Right lobe of liver (tissue), 6 donors: ENCODE data around the gene ARHGEF10L. TPM values are rescaled to one million over a fixed set of nuclear protein-coding genes. Genes with fewer than 3 reads are reported as not detected.

ENCODE experiments used
- ATAC-seq, 4 donors: fragments of 200-7000 bp; cut with Tn5 transposase; one replicate each; pipeline ENCODE4 v1.9.1; 2020; ENCODE audit warnings: mild to moderate bottlenecking in 4 of 4, moderate library complexity in 4 of 4
- DNase-seq, 3 donors: peaks; one replicate each; pipeline ENCODE4 v3.0.0-alpha.2; 2020
- H3K27ac ChIP-seq, 3 donors: fragments of 200-600 bp; one replicate each; pipeline ENCODE4 v1.8.0; 2022
- H3K27me3 ChIP-seq, 2 donors: fragments of 200-600 bp; one replicate each; pipeline ENCODE4 v1.8.0; 2022
- H3K36me3 ChIP-seq, 4 donors: fragments of 200-600 bp; sonication (generic) in 1 of 4; one replicate each; pipeline versions ENCODE4 v1.5.1 to v1.8.0; 2017 to 2022; ENCODE audit warnings: control low read depth in 1 of 4
- H3K4me1 ChIP-seq, 4 donors: fragments of 200-600 bp; sonication (generic) in 1 of 4; one replicate each; pipeline versions ENCODE4 v1.5.1 to v1.8.0; 2017 to 2022; ENCODE audit warnings: control low read depth in 1 of 4
- H3K4me3 ChIP-seq, 3 donors: fragments of 200-600 bp; one replicate each; pipeline ENCODE4 v1.8.0; 2022
- H3K9me3 ChIP-seq, 4 donors: fragments of 200-600 bp; sonication (generic) in 1 of 4; one replicate each; pipeline versions ENCODE4 v1.5.1 to v1.8.0; 2017 to 2022; ENCODE audit warnings: control low read depth in 1 of 4
- CTCF ChIP-seq, 4 donors: fragments of 200-600 bp in 3 of 4; fragments of 450-650 bp in 1 of 4; IDR thresholded peaks; one replicate each; pipeline versions ENCODE4 v1.5.1 to v1.8.0; 2016 to 2022; ENCODE audit warnings: antibody characterized with exemption in 4 of 4, mild to moderate bottlenecking in 2 of 4
- POLR2A ChIP-seq: fragments of 450-650 bp; IDR thresholded peaks from one replicate; pipeline ENCODE4 v1.6.1; 2017; ENCODE audit warnings: antibody characterized with exemption, mild to moderate bottlenecking
- WGBS: methylation state at CpG from one replicate; pipeline ENCODE4 v1.1.6; 2018; ENCODE audit warnings: low coverage, low lambda C conversion rate; ENCODE audit not compliant: insufficient coverage; ENCODE audit errors: missing lambda C conversion rate; 5-methylcytosine and 5-hydroxymethylcytosine counted together
- intact Hi-C, 2 donors: fragments of 100-400 bp; cut with DNase I; formaldehyde crosslinking; loops; one replicate each; pipeline versions ENCODE4 v1.11.2 to v1.14.1; 2022
- total RNA-seq, 6 experiments: library from RNA; depleted of rRNA in 2 of 6; stranded (reverse); fragments of >200 nt in 2 of 6; fragmentation: NEBNext Ultra II Directional in 3 of 6; extraction: Animal tissue kit (Norgen Biotek cat#: 25700) in 3 of 6; gene quantifications; one replicate each; pipeline versions ENCODE4 v1.1.0 to v1.2.4, GENCODE V29; 2016 to 2023
- donor health status: DM: no; HTN: yes; CAD: no.
- donor health status: DM: no; HTN: no; CAD: no.
- donor health status: DM: no; HTN: no; CAD: no.
- donor health status: DM: no; HTN: yes; CAD: no.
- donor health status: DM: no; HTN: yes; CAD: no.

Gene ARHGEF10L
- total RNA-seq, 6 experiments from 2014 or later: 59.7 to 124 (median 87.4) TPM

GRCh38 chr1:17657436-17657835 is 117.9 kb downstream of the ARHGEF10L start:
- peaks cover 0 to 94% (median 41%) of the 10 kb centered on the region in 4 donors for H3K36me3 ChIP-seq
- H3K27me3 ChIP-seq: no peaks in the 10 kb centered on the region
- no peaks in the 10 kb centered on the region for H3K9me3 ChIP-seq
- no peak for TF ChIP-seq CTCF (IDR thresholded peaks at IDR 0.05)
- TF ChIP-seq POLR2A: no peak
- no peak overlapping the region for H3K4me3 ChIP-seq
- no peak for ATAC-seq
- DNase-seq: no peak
- H3K27ac ChIP-seq: no peak overlapping the region
- WGBS: 87% methylated on average over 13 of the region's 13 CpGs
- intact Hi-C loops: no loop called here
- H3K4me1 ChIP-seq: no peaks in the 10 kb centered on the region

GRCh38 chr1:17658837-17659236 is 119.3 kb downstream of the ARHGEF10L start:
- no peak for DNase-seq
- intact Hi-C loops: no loop called here
- H3K4me1 ChIP-seq: no peaks in the 10 kb centered on the region
- no peaks in the 10 kb centered on the region for H3K9me3 ChIP-seq
- no peak for TF ChIP-seq POLR2A
- TF ChIP-seq CTCF (IDR thresholded peaks at IDR 0.05): no peak
- WGBS: 71% methylated on average over 1 of the region's 6 CpGs
- no peak overlapping the region for H3K27ac ChIP-seq
- H3K4me3 ChIP-seq: no peak overlapping the region
- peaks cover 0 to 94% (median 40%) of the 10 kb centered on the region in 4 donors for H3K36me3 ChIP-seq
- H3K27me3 ChIP-seq: no peaks in the 10 kb centered on the region
- ATAC-seq: peak in 1 of 4 donors; percentile 12

DNA sequence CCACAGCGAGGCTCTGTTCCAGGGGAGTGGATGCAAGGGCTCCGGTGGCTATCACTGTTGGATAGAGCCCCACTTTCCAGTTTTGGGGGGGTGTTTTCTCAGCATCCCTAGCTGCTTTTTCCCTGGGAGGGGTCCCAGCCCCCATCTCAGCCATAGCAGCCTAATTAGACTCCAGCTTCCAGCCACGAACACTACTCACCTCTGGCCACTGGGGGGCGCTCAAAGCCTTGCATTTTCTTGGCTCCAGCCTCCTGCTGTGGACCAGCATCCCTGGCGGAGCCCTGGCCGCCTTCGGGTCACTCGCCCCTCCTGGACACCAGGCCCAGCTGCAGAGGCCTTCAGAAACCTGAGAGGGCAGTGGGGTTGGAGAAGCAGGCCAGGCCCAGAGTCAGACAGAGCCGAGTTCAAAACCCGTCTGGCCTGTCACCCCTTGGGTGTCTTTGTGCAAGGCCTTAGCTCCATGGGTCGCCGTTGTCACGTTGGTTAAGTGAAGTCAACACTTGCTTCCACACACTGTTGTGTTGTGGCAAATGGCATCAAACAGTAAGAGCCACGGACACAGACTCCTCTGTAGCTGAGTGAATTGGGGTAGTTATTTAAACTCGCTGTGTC is 122.2 kb downstream of the ARHGEF10L start:
- H3K27ac ChIP-seq: no peak overlapping the region
- peaks cover 0 to 4% (median 0%) of the 10 kb centered on the region in 4 donors for H3K4me1 ChIP-seq
- no peaks in the 10 kb centered on the region for H3K9me3 ChIP-seq
- DNase-seq (peak in 2 of 3 donors; percentile 52 to 65), ATAC-seq (peak; percentile 16 to 43 (median 29))
- H3K4me3 ChIP-seq: no peak overlapping the region
- TF ChIP-seq CTCF (IDR thresholded peaks at IDR 0.05) (peak; percentile 62 to 75 (median 74)), POLR2A (no peak)
- H3K27me3 ChIP-seq: no peaks in the 10 kb centered on the region
- peaks cover 0 to 90% (median 45%) of the 10 kb centered on the region in 4 donors for H3K36me3 ChIP-seq
- WGBS: 42% methylated on average over 6 of the region's 15 CpGs
- intact Hi-C loops: no loop called here

GRCh38 chr1:17662296-17662695 is 122.8 kb downstream of the ARHGEF10L start:
- no peak for TF ChIP-seq CTCF (IDR thresholded peaks at IDR 0.05)
- no peak for TF ChIP-seq POLR2A
- 81% methylated on average over 4 of the region's 10 CpGs for WGBS
- Histone ChIP-seq H3K4me1 (peaks cover 0 to 4% (median 0%) of the 10 kb centered on the region in 4 donors), H3K27ac (no peak overlapping the region), H3K36me3 (peaks cover 0 to 88% (median 44%) of the 10 kb centered on the region in 4 donors), H3K9me3 (no peaks in the 10 kb centered on the region), H3K4me3 (no peak overlapping the region), H3K27me3 (no peaks in the 10 kb centered on the region)
- DNase-seq (no peak), ATAC-seq (no peak)
- intact Hi-C loops: no loop called here
